ENCODE measurements around the gene HYCC2. TPM values are rescaled to one million over a fixed set of nuclear protein-coding genes. Genes with fewer than 3 reads are reported as not detected.
"Not testable (repeated sequence)": the region's sequence is repeated elsewhere in the genome, so short reads cannot be mapped to it uniquely, and the experiment has no call there.

Gene HYCC2
- total RNA-seq, 2 experiments from 2014 or later = 27.3 to 27.8 TPM

GRCh38 chr2:201034355-201034754, 37.1 kb downstream of the HYCC2 start:
- CTCF ChIA-PET, POLR2A ChIA-PET: not testable (repeated sequence)

GRCh38 chr2:201024518-201024917, 47.0 kb downstream of the HYCC2 start:
- ChIA-PET CTCF (no interaction called here), POLR2A (no interaction called here)

DNA sequence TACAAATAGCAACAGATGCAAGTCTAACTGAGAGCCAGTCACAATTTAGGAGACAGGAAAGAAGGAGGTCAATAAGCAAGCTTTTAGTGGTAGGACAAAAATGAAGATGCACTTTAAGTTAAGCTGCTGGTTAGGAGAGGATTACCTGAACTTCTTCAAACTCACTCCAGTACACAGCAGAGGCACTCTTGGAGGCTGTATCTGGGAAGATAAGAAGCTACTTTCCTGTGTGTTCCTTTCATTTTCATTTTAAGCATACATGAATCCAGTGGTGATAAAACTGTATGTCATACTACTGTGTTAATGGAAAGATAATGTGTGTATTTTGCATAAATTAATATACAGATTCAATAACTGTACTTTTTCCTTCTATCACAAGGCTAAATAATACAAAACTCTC, 49.6 kb downstream of the HYCC2 start:
- CTCF ChIA-PET = interaction anchor here (1.3 kb wide), 1 partner anchor 173 kb away, joined by 3 read pairs; no protein-coding TSS in a partner anchor
- POLR2A ChIA-PET = no interaction called here

Other genes with a start within 250 kb of the HYCC2 start
- gene CLK1, start 207.0 kb downstream of the HYCC2 start, total RNA-seq = 100 to 1,000 TPM in 1 of 2 experiments, 10 to 100 TPM in 1; 95.8 to 102 TPM
- gene PPIL3, start 182.6 kb downstream of the HYCC2 start, total RNA-seq = 10 to 100 TPM; 38.3 to 41.7 TPM
- gene NIF3L1, start 182.3 kb downstream of the HYCC2 start, total RNA-seq = 10 to 100 TPM; 26.0 to 30.5 TPM
- gene ORC2, start 108.0 kb downstream of the HYCC2 start, total RNA-seq = 10 to 100 TPM; 48.5 to 51.0 TPM
- gene NDUFB3, start 330 bp upstream of the HYCC2 start, total RNA-seq = 100 to 1,000 TPM; 141 to 147 TPM
- 100 to 1,000 TPM; 279 to 287 TPM for gene CFLAR, start 44.5 kb upstream of the HYCC2 start, total RNA-seq
- 10 to 100 TPM in 1 of 2 experiments, 1 to 10 TPM in 1; 9.9 to 11.3 TPM for gene CASP10, start 111.5 kb upstream of the HYCC2 start, total RNA-seq
- gene CASP8, start 188.9 kb upstream of the HYCC2 start, total RNA-seq = 10 to 100 TPM; 33.0 to 36.1 TPM